HepG2 (cell line): ENCODE results near the gene MTHFD1L. TPM values are rescaled to one million over a fixed set of nuclear protein-coding genes. Genes with fewer than 3 reads are reported as not detected.

Source experiments
- ATAC-seq: fragments of 200-7000 bp; cut with Tn5 transposase; 3 replicates; pipeline ENCODE4 v1.9.1; 2020; ENCODE audit warnings: mild to moderate bottlenecking, moderate library complexity
- BruUV-seq: library from RNA; stranded (reverse); fragments of 400-500 nt; replicated peaks from 2 replicates; lab custom pipeline; 2021; lab: Mats Ljungman, UMichigan
- CTCF ChIA-PET: fragments of 300-600 bp; formaldehyde crosslinking; extraction: SDS; loops from one replicate; lab custom pipeline; 2021; ENCODE audit warnings: low total read pairs, inconsistent platforms, low intra/inter-chr PET ratio; lab: Yijun Ruan, JAX
- POLR2A ChIA-PET: fragments of 350-600 bp; sonication (Branson Sonifier 250); formaldehyde crosslinking; loops from one replicate; lab custom pipeline; 2020; ENCODE audit warnings: antibody characterized with exemption, inconsistent platforms; lab: Yijun Ruan, JAX
- DNase-seq: peaks from one replicate; pipeline ENCODE4 v3.0.0-alpha.2; 2015; ENCODE audit warnings: low spot score
- FAIRE-seq: peaks from 3 replicates; lab custom pipeline; 2011; peaks lifted over from hg19 to GRCh38; lab: Jason Lieb, UNC
- H2AFZ ChIP-seq: one replicate; pipeline ENCODE4 v1.6.1; 2011; ENCODE audit warnings: low read length, inconsistent platforms
- H3K27ac ChIP-seq: fragments of 300-600 bp; 3 replicates; pipeline ENCODE4 v1.8.0; 2011; ENCODE audit warnings: mixed run types, mild to moderate bottlenecking, mixed read lengths, low read length, inconsistent platforms; ENCODE audit not compliant: insufficient read depth; ENCODE audit errors: extremely low read length
- H3K27me3 ChIP-seq, 2 experiments: fragments of 200-600 bp in 1 of 2; 2 replicates in 1 of 2; 3 replicates in 1 of 2; pipeline versions ENCODE4 v1.6.0 to v1.8.0; 2011; ENCODE audit warnings: low read length in 2 of 2, mild to moderate bottlenecking in 2 of 2, moderate library complexity in 2 of 2, inconsistent platforms in 1 of 2; ENCODE audit not compliant: insufficient read depth in 2 of 2, control insufficient read depth in 1 of 2
- H3K36me3 ChIP-seq, 2 experiments: fragments of 200-600 bp in 1 of 2; replicated peaks in 1 of 2; 2 replicates in 1 of 2; 3 replicates in 1 of 2; pipeline versions ENCODE4 v1.5.1 to v1.8.0; 2011; ENCODE audit warnings: low read length in 2 of 2, inconsistent platforms in 1 of 2; ENCODE audit not compliant: insufficient read depth in 2 of 2, control insufficient read depth in 1 of 2
- H3K4me1 ChIP-seq: 2 replicates; pipeline ENCODE4 v1.5.1; 2012; ENCODE audit warnings: low read length, inconsistent platforms; ENCODE audit not compliant: insufficient read depth
- H3K4me2 ChIP-seq: 2 replicates; pipeline ENCODE4 v1.6.0; 2011; ENCODE audit warnings: low read depth, low read length, inconsistent platforms
- H3K4me3 ChIP-seq, 3 experiments: fragments of 200-600 bp in 1 of 3; sonication (generic), shearing (Covaris generic) in 1 of 3; replicated peaks in 1 of 3; 2 replicates each; pipeline ENCODE4 v1.5.1; 2011 to 2016; ENCODE audit warnings: low read length in 3 of 3, inconsistent platforms in 2 of 3, low read depth in 2 of 3, mild to moderate bottlenecking in 2 of 3, control low read depth in 1 of 3, mixed read lengths in 1 of 3; ENCODE audit not compliant: insufficient read depth in 1 of 3
- H3K79me2 ChIP-seq: one replicate; pipeline ENCODE4 v1.6.1; 2011; ENCODE audit warnings: low read length, inconsistent platforms; ENCODE audit not compliant: insufficient read depth
- H3K9ac ChIP-seq: 2 replicates; pipeline ENCODE4 v1.6.0; 2011; ENCODE audit warnings: mild to moderate bottlenecking, low read depth, low read length, inconsistent platforms; ENCODE audit not compliant: insufficient read depth
- H3K9me3 ChIP-seq: 2 replicates; pipeline ENCODE4 v1.5.1; 2012; ENCODE audit warnings: mild to moderate bottlenecking, low read length
- H4K20me1 ChIP-seq: 2 replicates; pipeline ENCODE4 v1.6.0; 2011; ENCODE audit warnings: inconsistent platforms, mild to moderate bottlenecking, low read length, moderate library complexity; ENCODE audit not compliant: insufficient read depth
- HCFC1 ChIP-seq: fragments of 150-350 bp; IDR thresholded peaks from 2 replicates; pipeline ENCODE4 v1.6.1; 2014; ENCODE audit warnings: low read depth, low read length
- KLF12 ChIP-seq: sonication (generic); formaldehyde crosslinking; IDR thresholded peaks from 2 replicates; pipeline ENCODE4 v1.4.0; 2020; ENCODE audit warnings: missing genetic modification reagents, borderline replicate concordance
- MXI1 ChIP-seq: IDR thresholded peaks from 3 replicates; pipeline ENCODE4 v1.6.1; 2012; ENCODE audit warnings: low read depth, low read length, inconsistent platforms, borderline replicate concordance
- NFIB ChIP-seq: sonication (generic); formaldehyde crosslinking; IDR thresholded peaks from 2 replicates; pipeline ENCODE4 v1.9.0; 2021; ENCODE audit warnings: missing genetic modification reagents, mild to moderate bottlenecking, borderline replicate concordance
- NR1H2 ChIP-seq: sonication (generic); formaldehyde crosslinking; IDR thresholded peaks from 2 replicates; pipeline ENCODE4 v1.8.1; 2022; ENCODE audit warnings: low read depth, missing genetic modification reagents, borderline replicate concordance
- PAWR ChIP-seq: sonication (generic); formaldehyde crosslinking; IDR thresholded peaks from 2 replicates; pipeline ENCODE4 v1.4.0; 2020; ENCODE audit warnings: missing genetic modification reagents, mild to moderate bottlenecking, borderline replicate concordance
- PITX1 ChIP-seq: sonication (generic); formaldehyde crosslinking; IDR thresholded peaks from 2 replicates; pipeline ENCODE4 v1.5.1; 2020; ENCODE audit warnings: mild to moderate bottlenecking, missing genetic modification reagents
- TRIM24 ChIP-seq: sonication (generic); formaldehyde crosslinking; IDR thresholded peaks from 2 replicates; pipeline ENCODE4 v1.8.0; 2022; ENCODE audit warnings: mild to moderate bottlenecking, missing genetic modification reagents
- ZMYM3 ChIP-seq: sonication (generic); formaldehyde crosslinking; IDR thresholded peaks from 2 replicates; pipeline ENCODE4 v1.5.1; 2020; ENCODE audit warnings: mild to moderate bottlenecking, missing genetic modification reagents
- ZNF101 ChIP-seq: sonication (generic); formaldehyde crosslinking; IDR thresholded peaks from 2 replicates; pipeline ENCODE4 v1.4.0; 2020; ENCODE audit warnings: mild to moderate bottlenecking, low read depth, missing genetic modification reagents, borderline replicate concordance
- ZNF205 ChIP-seq: IDR thresholded peaks from 2 replicates; pipeline ENCODE4 v1.6.1; 2018; ENCODE audit warnings: missing biosample characterization, missing genetic modification reagents
- ZNF225 ChIP-seq: sonication (generic); formaldehyde crosslinking; IDR thresholded peaks from 2 replicates; pipeline ENCODE4 v1.4.0; 2020; ENCODE audit warnings: mild to moderate bottlenecking, missing genetic modification reagents
- ZNF672 ChIP-seq: sonication (generic); formaldehyde crosslinking; IDR thresholded peaks from 2 replicates; pipeline ENCODE4 v1.8.1; 2022; ENCODE audit warnings: missing genetic modification reagents
- ZSCAN20 ChIP-seq: sonication (generic); formaldehyde crosslinking; IDR thresholded peaks from 2 replicates; pipeline ENCODE4 v1.4.0; 2020; ENCODE audit warnings: missing genetic modification reagents, mild to moderate bottlenecking, borderline replicate concordance
- WGBS: methylation state at CpG from one replicate; pipeline ENCODE4 v1.1.6; 2017; ENCODE audit warnings: low lambda C conversion rate; 5-methylcytosine and 5-hydroxymethylcytosine counted together
- in situ Hi-C: cut with HindIII; loops from 2 replicates; pipeline ENCODE4 v1.10.0; 2017; ENCODE audit warnings: low pct_unique_long_range_greater_than_20kb; ENCODE audit not compliant: extremely low pct_ligation_motif_present
- intact Hi-C: fragments of 100-400 bp; cut with micrococcal nuclease; formaldehyde crosslinking; loops from one replicate; pipeline ENCODE4 v1.10.0; 2022; ENCODE audit not compliant: unreplicated experiment
- polyA plus RNA-seq, 8 experiments: library from polyadenylated mRNA; depleted of rRNA in 3 of 8; stranded (reverse) in 7 of 8; unstranded in 1 of 8; fragments of >200 nt; fragmentation: Illumina TruSeq in 4 of 8; extraction: Trizol in 4 of 8; gene quantifications; 2 replicates each; pipeline versions ENCODE4 v1.2.1 to v1.2.3, GENCODE V29; 2011 to 2016; ENCODE audit warnings: low read depth in 4 of 8, missing spikeins in 1 of 8, mixed read lengths in 1 of 8; ENCODE audit not compliant: insufficient read depth in 1 of 8
- total RNA-seq, 5 experiments: library from RNA; depleted of rRNA; stranded (reverse); fragments of >200 nt; fragmentation: Illumina TruSeq; extraction: Trizol; gene quantifications; 2 replicates each; pipeline ENCODE4 v1.2.3, GENCODE V29; 2016; ENCODE audit warnings: low read depth in 1 of 5
- TF ChIP-seq, protein P1 (sequence below): sonication (generic); formaldehyde crosslinking; IDR thresholded peaks from 2 replicates; pipeline ENCODE4 v1.5.0; 2020; ENCODE audit warnings: mild to moderate bottlenecking, missing genetic modification reagents
- TF ChIP-seq, protein P2 (sequence below): sonication (generic); formaldehyde crosslinking; IDR thresholded peaks from 2 replicates; pipeline ENCODE4 v1.4.0; 2020; ENCODE audit warnings: low read depth, mild to moderate bottlenecking, missing genetic modification reagents

The MTHFD1L gene
- total and polyA plus RNA-seq, 2 of the 13 experiments (the other 11 are each of a cell fraction or from before 2014, with no cell fraction given): 24.0 to 39.6 TPM

GRCh38 chr6:150994026-150994425 lies 128.5 kb downstream of the MTHFD1L start:
- H2AFZ ChIP-seq: no peak overlapping the region
- intact Hi-C loops: no loop called here

DNA sequence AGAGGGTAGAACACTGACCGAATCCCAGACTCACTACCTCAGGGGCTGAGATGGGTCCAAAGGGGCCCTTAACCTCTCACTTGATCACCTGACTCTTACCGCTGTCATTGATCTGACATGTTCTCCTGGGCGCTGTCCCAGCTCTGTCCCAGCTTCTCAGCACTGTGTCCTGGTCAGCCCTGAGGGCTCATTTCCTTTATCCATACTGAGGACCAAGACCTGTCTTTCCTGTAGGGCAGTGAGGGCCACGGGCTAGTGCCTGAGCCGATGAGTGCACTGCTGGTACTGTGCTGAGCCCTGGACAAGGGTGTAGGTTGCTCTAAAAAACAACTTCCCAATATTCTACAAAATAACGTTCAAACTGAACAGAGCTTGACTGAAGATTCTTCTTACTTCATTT lies 131.5 kb downstream of the MTHFD1L start:
- no TSS peak for BruUV-seq
- WGBS: 95% methylated on average over 6 of the region's 6 CpGs
- no peak for TF ChIP-seq ZNF672 (CRISPR knock-in tag)
- no peak for TF ChIP-seq NFIB
- no peak for TF ChIP-seq KLF12 (CRISPR knock-in tag)
- no peak for TF ChIP-seq PAWR (CRISPR knock-in tag)
- TF ChIP-seq HCFC1: no peak
- TF ChIP-seq NR1H2 (CRISPR knock-in tag): no peak
- TF ChIP-seq PITX1: no peak
- TF ChIP-seq, protein P1, sequence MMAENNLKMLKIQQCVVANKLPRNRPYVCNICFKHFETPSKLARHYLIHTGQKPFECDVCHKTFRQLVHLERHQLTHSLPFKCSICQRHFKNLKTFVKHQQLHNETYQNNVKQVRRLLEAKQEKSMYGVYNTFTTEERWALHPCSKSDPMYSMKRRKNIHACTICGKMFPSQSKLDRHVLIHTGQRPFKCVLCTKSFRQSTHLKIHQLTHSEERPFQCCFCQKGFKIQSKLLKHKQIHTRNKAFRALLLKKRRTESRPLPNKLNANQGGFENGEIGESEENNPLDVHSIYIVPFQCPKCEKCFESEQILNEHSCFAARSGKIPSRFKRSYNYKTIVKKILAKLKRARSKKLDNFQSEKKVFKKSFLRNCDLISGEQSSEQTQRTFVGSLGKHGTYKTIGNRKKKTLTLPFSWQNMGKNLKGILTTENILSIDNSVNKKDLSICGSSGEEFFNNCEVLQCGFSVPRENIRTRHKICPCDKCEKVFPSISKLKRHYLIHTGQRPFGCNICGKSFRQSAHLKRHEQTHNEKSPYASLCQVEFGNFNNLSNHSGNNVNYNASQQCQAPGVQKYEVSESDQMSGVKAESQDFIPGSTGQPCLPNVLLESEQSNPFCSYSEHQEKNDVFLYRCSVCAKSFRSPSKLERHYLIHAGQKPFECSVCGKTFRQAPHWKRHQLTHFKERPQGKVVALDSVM (CRISPR knock-in tag): no peak
- no peak for TF ChIP-seq MXI1
- TF ChIP-seq ZNF101: no peak
- TF ChIP-seq, protein P2, sequence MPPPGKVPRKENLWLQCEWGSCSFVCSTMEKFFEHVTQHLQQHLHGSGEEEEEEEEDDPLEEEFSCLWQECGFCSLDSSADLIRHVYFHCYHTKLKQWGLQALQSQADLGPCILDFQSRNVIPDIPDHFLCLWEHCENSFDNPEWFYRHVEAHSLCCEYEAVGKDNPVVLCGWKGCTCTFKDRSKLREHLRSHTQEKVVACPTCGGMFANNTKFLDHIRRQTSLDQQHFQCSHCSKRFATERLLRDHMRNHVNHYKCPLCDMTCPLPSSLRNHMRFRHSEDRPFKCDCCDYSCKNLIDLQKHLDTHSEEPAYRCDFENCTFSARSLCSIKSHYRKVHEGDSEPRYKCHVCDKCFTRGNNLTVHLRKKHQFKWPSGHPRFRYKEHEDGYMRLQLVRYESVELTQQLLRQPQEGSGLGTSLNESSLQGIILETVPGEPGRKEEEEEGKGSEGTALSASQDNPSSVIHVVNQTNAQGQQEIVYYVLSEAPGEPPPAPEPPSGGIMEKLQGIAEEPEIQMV (CRISPR knock-in tag): no peak
- no peak for TF ChIP-seq ZNF205
- no peak for TF ChIP-seq ZNF225 (CRISPR knock-in tag)
- no peak for TF ChIP-seq TRIM24
- Histone ChIP-seq H4K20me1 (no peaks in the 10 kb centered on the region), H3K9ac (no peak overlapping the region), H3K4me3 (no peak overlapping the region), H3K4me1 (no peaks in the 10 kb centered on the region), H3K36me3 (peaks cover 8 to 21% of the 10 kb centered on the region in 2 experiments), H3K27ac (no peak overlapping the region), H3K9me3 (no peaks in the 10 kb centered on the region), H3K79me2 (no peaks in the 10 kb centered on the region), H3K4me2 (no peak overlapping the region), H2AFZ (no peak overlapping the region), H3K27me3 (no peaks in the 10 kb centered on the region)
- intact Hi-C loops (no loop called here), in situ Hi-C loops (no loop called here)
- DNase-seq: no peak
- POLR2A ChIA-PET: no interaction called here
- CTCF ChIA-PET: no interaction called here
- ATAC-seq: peak; percentile 45
- no peak for FAIRE-seq

More at GRCh38 chr6:150994026-150994425, 128.5 kb downstream of the MTHFD1L start:
- H3K36me3 ChIP-seq: peaks cover 7 to 21% of the 10 kb centered on the region in 2 experiments
- in situ Hi-C loops: no loop called here
- no peaks in the 10 kb centered on the region for H3K4me1 ChIP-seq
- TF ChIP-seq ZSCAN20 (no peak), ZMYM3 (CRISPR knock-in tag) (0 out of 2 replicates have a peak, but pooled peaks have one; percentile 29)
- H3K9ac ChIP-seq: no peak overlapping the region
- CTCF ChIA-PET: no interaction called here
- ATAC-seq (no peak), DNase-seq (no peak), FAIRE-seq (no peak)
- POLR2A ChIA-PET: no interaction called here
- H4K20me1 ChIP-seq: no peaks in the 10 kb centered on the region
- H3K4me2 ChIP-seq: no peak overlapping the region
- BruUV-seq: no TSS peak
- no peak overlapping the region for H3K4me3 ChIP-seq
- 100% methylated on average over 1 of the region's 1 CpG for WGBS
- no peaks in the 10 kb centered on the region for H3K79me2 ChIP-seq
- no peak overlapping the region for H3K27ac ChIP-seq
- H3K9me3 ChIP-seq: no peaks in the 10 kb centered on the region
- H3K27me3 ChIP-seq: no peaks in the 10 kb centered on the region
